DMS53 (cell line): ENCODE results near the gene STARD10.

Source experiments
- DNase-seq: peaks from one replicate; lab custom pipeline; 2025; lab: John Stamatoyannopoulos, UW

Gene STARD10

DNA sequence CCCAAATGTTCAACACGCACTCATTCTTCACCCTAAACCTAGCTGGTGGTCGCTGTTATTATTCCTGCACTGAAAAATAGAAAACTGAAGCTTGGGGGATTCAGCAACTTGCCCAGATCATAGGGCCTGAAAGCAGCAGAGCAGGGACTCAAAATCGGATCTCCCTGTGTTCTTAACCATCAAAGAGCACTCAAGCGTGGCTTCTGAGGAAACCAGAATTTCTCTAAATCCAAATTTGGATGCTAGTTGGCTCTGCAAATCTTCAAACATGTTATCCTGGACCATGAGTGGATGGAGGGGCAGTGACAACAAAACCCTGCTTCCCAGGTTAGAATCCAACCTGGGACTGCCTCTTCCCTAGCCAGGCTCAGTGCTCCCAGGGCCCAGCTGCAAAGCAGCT lies 30.0 kb downstream of the STARD10 start:
- no peak for DNase-seq

- DNase-seq, result no peak
Measured at GRCh38 chr11:72762641-72763304, 31.1 kb downstream of the STARD10 start.

GRCh38 chr11:72760539-72761405 lies 33.1 kb downstream of the STARD10 start:
- DNase-seq, result peak; percentile 52

- DNase-seq, result peak; percentile 93
Measured at GRCh38 chr11:72759468-72759985, 34.3 kb downstream of the STARD10 start.

- DNase-seq, result peak; percentile 72
Measured at GRCh38 chr11:72758690-72759389, 35.0 kb downstream of the STARD10 start.

DNA sequence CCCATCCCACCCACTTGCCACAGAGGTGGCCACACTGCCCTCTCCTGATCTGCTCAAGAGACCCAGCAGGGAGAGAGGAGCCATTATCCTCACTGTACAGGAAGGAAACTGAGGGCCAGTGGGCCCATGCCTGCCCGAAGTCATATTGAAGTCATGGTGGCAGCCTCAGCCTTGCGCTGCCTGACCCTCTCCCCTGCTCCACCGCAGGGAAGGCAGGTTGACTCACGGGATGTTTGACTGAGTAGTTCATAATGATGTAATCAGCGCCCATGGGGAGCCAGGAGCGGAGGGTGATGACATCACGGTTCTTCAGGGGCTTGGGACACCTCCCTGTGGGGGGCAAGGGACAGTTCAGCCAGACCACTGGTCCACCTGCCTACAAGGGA lies 35.5 kb downstream of the STARD10 start:
- no peak for DNase-seq

DNA sequence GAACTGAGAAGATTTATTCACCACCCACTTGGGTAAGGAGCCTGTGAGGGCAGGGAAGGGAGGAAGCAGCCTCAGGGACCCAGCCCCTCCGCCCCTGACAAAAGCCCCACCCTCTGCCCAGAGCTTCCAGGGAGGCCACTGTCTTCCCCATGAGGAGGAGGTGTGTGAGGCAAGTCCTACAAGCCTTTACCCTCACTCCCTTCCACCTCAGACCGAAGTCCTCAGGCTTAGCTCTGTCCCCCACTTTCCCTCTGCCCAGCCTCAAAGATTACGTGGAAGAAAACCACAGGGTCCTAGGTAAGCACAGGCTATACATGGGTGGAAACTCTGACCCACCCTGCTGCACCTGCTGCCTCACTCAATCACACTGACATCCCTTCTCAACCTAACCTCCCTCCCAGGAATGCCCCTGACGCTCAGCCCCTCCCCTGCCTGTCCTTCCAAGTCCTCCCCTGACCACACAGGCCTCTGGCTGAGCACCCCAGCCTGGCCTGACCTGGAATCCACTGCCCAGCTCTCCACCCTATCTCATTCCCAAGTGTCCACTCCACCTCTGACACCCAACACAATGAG lies 38.0 kb downstream of the STARD10 start:
- no peak for DNase-seq

- no peak for DNase-seq
Measured at GRCh38 chr11:72754544-72755155, 39.2 kb downstream of the STARD10 start.

- DNase-seq, result peak; percentile 65
Measured at GRCh38 chr11:72754149-72754543, 39.7 kb downstream of the STARD10 start.

- peak; percentile 77 for DNase-seq
Measured at GRCh38 chr11:72753341-72754148, 40.3 kb downstream of the STARD10 start.

- DNase-seq, result peak; percentile 95
Measured at GRCh38 chr11:72752088-72752914, 41.5 kb downstream of the STARD10 start, which contains the start of gene ARAP1. Gene ARAP1 (minus strand): TSS chr11:72752408. CDS start chr11:72727128, 25,280 bp downstream.

DNA sequence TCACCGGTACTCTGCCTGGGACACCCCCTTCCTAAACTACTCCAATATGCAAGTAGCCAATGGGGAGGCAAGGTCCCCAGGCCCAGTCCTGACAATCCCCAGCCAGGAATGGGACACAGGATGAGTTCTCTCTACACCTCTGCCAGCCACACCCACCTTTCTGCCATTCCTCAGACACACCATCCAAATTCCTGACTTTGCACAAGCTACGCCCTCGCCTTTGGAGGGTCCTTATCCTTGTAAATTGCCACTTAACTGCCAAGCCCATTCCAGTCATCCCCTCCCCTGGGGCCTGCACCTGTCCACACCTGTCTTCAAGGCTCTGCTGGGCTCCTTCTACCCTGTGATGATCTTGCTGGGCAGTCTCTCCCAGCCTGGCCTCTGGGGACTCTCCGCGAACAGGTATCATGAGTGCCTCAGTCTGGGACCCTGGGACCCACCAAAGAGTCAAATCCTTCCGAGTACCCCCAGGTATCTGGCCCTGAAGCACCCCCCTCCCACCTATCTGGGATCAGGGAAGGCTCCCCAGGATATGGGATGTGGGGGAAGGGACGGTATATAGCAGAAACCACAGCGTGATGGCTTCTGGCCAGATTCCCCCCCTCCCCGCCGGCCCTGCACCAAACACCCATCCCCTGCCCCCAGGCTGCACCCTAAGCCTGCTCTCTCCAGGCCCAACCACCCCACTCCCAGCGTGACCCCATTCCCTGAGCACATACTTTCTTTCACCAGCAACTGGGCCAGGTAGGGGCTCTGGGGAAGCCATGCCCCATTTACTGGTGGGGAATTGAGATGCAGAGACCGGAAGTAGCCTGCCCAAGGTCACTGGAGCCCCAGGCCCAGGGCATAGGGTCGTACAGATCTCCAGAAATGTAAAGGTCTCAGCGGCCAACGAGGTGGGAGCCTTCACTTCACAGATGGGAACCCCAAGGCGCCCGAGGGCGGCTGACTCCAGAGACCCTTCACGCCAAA lies 42.4 kb downstream of the STARD10 start:
- peak; percentile 66 for DNase-seq

GRCh38 chr11:72750556-72751115 lies 43.2 kb downstream of the STARD10 start:
- DNase-seq, result no peak

GRCh38 chr11:72750086-72750485 lies 43.8 kb downstream of the STARD10 start:
- no peak for DNase-seq

GRCh38 chr11:72747289-72747855 lies 46.5 kb downstream of the STARD10 start:
- DNase-seq, result no peak

DNA sequence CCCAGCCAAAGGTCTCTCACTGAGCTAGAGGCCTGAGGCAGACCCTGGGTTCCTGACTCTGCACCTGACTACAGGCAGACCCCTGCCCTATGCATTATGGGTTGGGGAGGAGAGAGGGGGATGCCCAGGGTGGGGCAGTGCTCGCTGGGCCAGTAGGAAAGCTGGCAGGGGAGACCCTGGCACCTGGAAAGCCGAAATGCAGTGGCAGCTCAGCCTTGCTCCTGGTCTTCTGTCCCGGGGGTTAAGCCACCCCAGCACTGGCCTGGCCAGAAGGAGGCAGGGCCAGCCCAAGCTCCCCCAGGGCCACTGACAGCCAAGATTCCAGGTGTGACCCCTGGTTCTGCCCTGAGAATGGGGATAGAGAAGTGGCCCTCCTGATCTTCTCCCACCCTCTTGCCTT lies 47.0 kb downstream of the STARD10 start:
- DNase-seq, result no peak

GRCh38 chr11:72745925-72746550 lies 47.8 kb downstream of the STARD10 start:
- DNase-seq, result no peak
